GM15510 (cell line): ENCODE results near the gene PTRH1.
A peak's percentile ranks its signal among the peaks of the same experiment; 100 is the strongest.

Experiments
- POLR2A ChIP-seq: IDR thresholded peaks from 3 replicates; pipeline ENCODE4 v1.6.1; 2011; ENCODE audit warnings: borderline replicate concordance; ENCODE audit not compliant: insufficient read length; ENCODE audit errors: extremely low read depth

PTRH1 gene

GRCh38 chr9:127749090-127749787, 33.8 kb upstream of the PTRH1 start:
- no peak for TF ChIP-seq POLR2A

DNA sequence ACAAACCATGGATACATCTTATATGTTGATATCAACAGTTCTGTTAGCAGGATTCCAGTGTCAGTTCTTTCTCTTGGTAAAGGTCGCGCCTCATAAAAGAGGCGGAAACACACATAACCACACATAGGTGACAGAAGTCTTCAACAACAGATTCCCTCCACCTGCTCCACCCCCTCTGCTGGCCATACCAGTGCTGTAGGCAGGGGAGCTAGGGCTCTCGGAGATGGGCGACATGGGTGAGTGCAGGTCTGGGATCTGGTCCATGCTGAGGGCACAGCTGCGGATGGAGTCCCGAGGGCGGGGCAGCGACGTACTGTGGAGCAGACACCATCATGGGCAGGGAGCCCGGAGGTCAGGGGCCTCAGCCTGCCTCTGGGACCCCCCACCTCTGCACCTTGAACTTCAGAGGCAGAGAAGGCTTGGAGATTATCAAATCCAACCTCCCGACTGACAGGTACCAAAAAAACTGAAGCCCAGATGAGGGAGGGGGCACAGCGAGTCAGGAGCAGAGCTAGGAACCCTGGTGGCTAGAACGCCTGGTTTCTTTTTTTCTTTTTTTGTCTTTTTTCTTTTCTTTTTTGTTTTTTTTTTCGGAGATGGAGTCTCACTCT, 31.6 kb upstream of the PTRH1 start:
- TF ChIP-seq POLR2A, result no peak

- no peak for TF ChIP-seq POLR2A
These were observed 29.1 kb upstream of the PTRH1 start for GRCh38 chr9:127744398-127745110.

- TF ChIP-seq POLR2A, result no peak
These were observed 27.1 kb upstream of the PTRH1 start for GRCh38 chr9:127742435-127743088.

- no peak for TF ChIP-seq POLR2A
These were observed 26.5 kb upstream of the PTRH1 start for GRCh38 chr9:127741831-127742434.

- no peak for TF ChIP-seq POLR2A
These were observed 24.3 kb upstream of the PTRH1 start for GRCh38 chr9:127739614-127740330.

DNA sequence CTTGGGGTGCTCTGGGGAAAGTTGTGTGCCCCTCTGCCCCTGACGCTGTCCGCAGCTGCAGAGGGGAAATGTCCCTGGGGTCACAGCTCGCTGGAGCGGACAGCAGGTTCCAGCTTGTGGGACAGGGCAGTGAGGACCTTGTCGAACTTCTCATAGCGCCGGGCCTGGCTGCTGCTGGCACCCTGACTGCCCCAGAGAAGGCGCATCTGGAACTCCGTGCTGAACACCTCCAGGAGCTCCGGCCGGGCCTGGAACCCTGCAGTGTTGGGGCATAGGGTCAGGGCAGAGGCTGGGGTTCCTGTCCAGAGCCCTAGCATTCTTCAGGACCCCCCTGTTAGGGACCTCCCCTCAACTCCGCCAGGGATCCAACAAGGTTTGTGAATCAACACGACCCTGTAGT, 23.2 kb upstream of the PTRH1 start:
- no peak for TF ChIP-seq POLR2A

GRCh38 chr9:127735530-127736185, 20.2 kb upstream of the PTRH1 start:
- no peak for TF ChIP-seq POLR2A

DNA sequence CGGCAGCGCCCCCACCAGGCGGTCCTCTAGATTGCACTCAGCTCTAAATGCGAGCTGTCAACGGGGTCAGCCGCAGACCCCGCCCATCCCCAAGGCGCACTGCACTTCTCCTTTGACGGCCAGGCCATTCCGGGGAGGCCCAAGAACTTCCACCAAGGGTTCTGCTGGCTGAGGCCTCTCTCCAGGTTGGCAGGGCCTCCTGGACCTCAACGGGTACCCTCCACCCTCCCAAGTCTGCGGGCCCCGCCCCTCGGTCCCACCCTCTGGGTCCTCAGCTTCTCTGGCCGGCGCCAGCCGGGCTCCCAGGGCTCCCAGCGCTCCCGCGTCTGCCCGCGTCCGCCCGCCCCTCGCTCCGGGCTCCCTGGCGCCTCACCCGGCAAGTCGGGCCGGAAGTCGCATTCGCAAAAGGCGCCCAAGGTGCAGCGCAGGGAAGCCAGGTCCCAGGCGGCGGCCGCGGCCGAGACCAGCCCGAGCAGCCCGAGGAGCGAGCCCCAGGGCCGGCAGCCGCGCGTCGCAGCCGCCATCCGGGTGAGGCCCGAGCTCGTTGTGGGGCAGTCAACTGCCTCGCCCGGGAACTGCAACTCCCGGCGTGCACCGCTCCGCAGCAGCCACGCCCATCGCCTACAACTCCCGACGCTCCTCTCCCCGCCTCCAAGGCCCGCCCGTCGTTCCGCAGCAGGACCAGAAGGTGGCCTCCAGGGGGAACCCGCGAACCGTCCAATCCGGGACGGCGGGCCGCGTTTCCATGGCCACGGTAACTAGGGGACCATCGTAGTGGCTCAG, 19.5 kb upstream of the PTRH1 start, which contains the start of gene TOR2A:
Gene TOR2A (minus strand): TSS at position 548 of the 783 bp plus-strand sequence. CDS start 24 bp downstream, at position 524.
- peak; percentile 80 for TF ChIP-seq POLR2A

- TF ChIP-seq POLR2A, result no peak
These were observed 18.8 kb upstream of the PTRH1 start for GRCh38 chr9:127734247-127734746.

- no peak for TF ChIP-seq POLR2A
These were observed 18.2 kb upstream of the PTRH1 start for GRCh38 chr9:127733614-127734013.

DNA sequence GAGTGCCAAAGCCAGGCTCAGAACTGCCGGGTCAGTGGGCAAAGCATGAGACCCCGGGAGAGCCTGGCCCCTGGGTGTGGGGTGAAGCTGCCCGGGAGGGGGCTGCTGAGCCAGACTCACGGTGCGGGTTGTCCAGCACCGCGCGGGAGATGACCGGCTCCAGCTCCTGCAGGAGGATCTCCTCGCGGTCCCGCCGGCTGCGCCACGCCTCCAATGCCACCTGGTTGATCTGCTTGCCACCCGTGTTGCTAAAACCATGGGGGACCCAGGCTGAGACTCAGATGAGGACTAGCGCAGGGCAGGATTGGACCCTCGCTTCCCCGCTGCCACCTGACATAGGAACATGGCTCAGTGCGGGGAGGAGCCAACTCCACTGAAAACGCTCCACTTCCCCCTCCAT, 17.0 kb upstream of the PTRH1 start:
- no peak for TF ChIP-seq POLR2A

DNA sequence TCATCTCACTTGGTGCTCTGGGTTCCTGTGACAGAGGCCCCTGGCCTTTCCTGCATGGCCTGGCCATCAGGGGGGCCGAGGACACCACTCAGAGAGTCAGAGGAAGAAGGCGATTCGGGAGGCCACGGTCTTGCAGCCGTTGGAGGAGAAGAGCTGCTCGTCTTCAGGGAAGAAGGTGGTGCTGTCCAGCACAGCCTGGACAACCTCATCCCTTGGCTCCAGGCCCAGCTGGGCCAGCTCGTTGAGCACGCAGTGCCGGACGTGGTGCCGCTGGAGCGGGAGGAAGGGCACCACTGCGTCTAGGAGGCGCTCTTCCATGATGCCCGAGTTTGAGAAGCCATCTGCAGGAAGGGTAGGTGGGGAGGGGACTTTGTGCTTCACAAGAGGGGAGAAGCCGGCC, 16.5 kb upstream of the PTRH1 start:
- TF ChIP-seq POLR2A, result no peak
